Left ventricle myocardium inferior (tissue), 1 donor: ENCODE measurements around the gene OS9. TPM values are rescaled to one million over a fixed set of nuclear protein-coding genes. Genes with fewer than 3 reads are reported as not detected.

ENCODE experiments used
- DNase-seq: peaks from one replicate; pipeline ENCODE4 v3.0.0-alpha.2; 2020
- H3K27ac ChIP-seq: fragments of 200-600 bp; replicated peaks from 2 replicates; pipeline ENCODE4 v1.8.0; 2021
- H3K27me3 ChIP-seq: fragments of 200-600 bp; 2 replicates; pipeline ENCODE4 v1.8.0; 2021; ENCODE audit warnings: low read depth
- H3K36me3 ChIP-seq: fragments of 200-600 bp; 2 replicates; pipeline ENCODE4 v1.8.0; 2021
- H3K4me1 ChIP-seq: fragments of 200-600 bp; 2 replicates; pipeline ENCODE4 v1.8.0; 2021
- H3K4me3 ChIP-seq: fragments of 200-600 bp; 2 replicates; pipeline ENCODE4 v1.8.0; 2021; ENCODE audit warnings: mild to moderate bottlenecking, moderate library complexity
- H3K9me3 ChIP-seq: fragments of 200-600 bp; replicated peaks from 2 replicates; pipeline ENCODE4 v1.8.0; 2021
- CTCF ChIP-seq: fragments of 200-600 bp; IDR thresholded peaks from 2 replicates; pipeline ENCODE4 v1.8.0; 2021; ENCODE audit warnings: antibody characterized with exemption, mild to moderate bottlenecking, borderline replicate concordance
- intact Hi-C: fragments of 100-400 bp; cut with micrococcal nuclease; formaldehyde crosslinking; loops from one replicate; pipeline ENCODE4 v1.11.0; 2022
- total RNA-seq: library from RNA; stranded (reverse); fragmentation: NEBNext Ultra II Directional; extraction: Animal tissue kit (Norgen Biotek cat#: 25700); gene quantifications from one replicate; pipeline ENCODE4 v1.2.1, GENCODE V29; 2021
- donor health status: DM: no; HTN: yes; CAD: no; lungs with severe emphysema.

Gene OS9
- total RNA-seq, 1 donor from 2014 or later = 112 TPM

GRCh38 chr12:57752668-57753000 lies 58.7 kb downstream of the OS9 start:
- no peak for TF ChIP-seq CTCF

DNA sequence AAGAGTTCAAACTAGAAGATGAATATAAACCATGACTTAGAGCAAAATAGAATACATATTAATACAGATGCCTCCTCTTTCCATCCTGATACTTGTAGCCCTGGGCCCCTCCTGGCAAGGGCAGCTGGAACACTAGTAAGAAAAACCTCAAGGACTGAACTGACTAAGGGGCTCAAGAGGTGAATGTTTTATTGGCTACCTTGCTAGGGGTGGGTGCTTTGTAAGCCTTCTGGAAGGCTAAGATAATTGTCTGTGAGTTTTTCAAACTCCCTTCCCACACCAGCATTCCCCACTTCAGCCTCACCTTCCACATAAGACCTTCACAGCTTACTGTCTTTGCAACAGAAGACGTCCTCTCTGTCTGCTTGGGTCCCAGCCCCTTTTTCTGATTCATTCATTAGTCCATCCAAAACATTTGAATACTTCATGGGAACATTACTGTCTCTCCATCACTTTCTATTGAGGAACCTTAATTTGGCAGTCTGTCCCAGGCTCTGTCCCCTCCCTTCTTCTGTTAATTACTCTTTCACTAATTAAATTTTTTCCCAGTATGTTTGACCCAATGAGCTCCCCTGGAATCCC lies 59.9 kb downstream of the OS9 start:
- no peak for TF ChIP-seq CTCF
- H3K27me3 ChIP-seq = no peaks in the 10 kb centered on the region
- intact Hi-C loops = no loop called here
- H3K9me3 ChIP-seq = no peaks in the 10 kb centered on the region
- peak overlapping the region; percentile 22 for H3K27ac ChIP-seq
- peaks cover 53% of the 10 kb centered on the region for H3K4me1 ChIP-seq
- DNase-seq = no peak
- H3K4me3 ChIP-seq = no peak overlapping the region
- peaks cover 37% of the 10 kb centered on the region for H3K36me3 ChIP-seq

More at GRCh38 chr12:57752668-57753000, 58.7 kb downstream of the OS9 start:
- Histone ChIP-seq H3K4me1 (peaks cover 53% of the 10 kb centered on the region), H3K36me3 (peaks cover 37% of the 10 kb centered on the region), H3K9me3 (no peaks in the 10 kb centered on the region), H3K27ac (peak overlapping the region; percentile 92), H3K4me3 (peak overlapping the region; percentile 81), H3K27me3 (no peaks in the 10 kb centered on the region)
- intact Hi-C loops = no loop called here
- DNase-seq = no peak

GRCh38 chr12:57754411-57755193 lies 60.7 kb downstream of the OS9 start, which contains the start of gene MARCHF9:
Gene MARCHF9 (plus strand): TSS chr12:57755103. CDS start chr12:57755529, 426 bp downstream.
- Histone ChIP-seq H3K27ac (peak within 1 kb of the TSS; percentile 71), H3K4me1 (peaks cover 53% of the 10 kb centered on the region)
- no peak for TF ChIP-seq CTCF

GRCh38 chr12:57755194-57755453 lies 61.2 kb downstream of the OS9 start:
- H3K4me3 ChIP-seq = peak overlapping the region; percentile 82
- peak overlapping the region; percentile 71 for H3K27ac ChIP-seq
- H3K4me1 ChIP-seq = peaks cover 53% of the 10 kb centered on the region
- intact Hi-C loops = no loop called here
- no peak for TF ChIP-seq CTCF
- no peak for DNase-seq
- H3K36me3 ChIP-seq = peaks cover 29% of the 10 kb centered on the region
- no peaks in the 10 kb centered on the region for H3K9me3 ChIP-seq
- no peaks in the 10 kb centered on the region for H3K27me3 ChIP-seq

More at GRCh38 chr12:57754411-57755193, 60.7 kb downstream of the OS9 start, which contains the start of gene MARCHF9:
- peaks cover 34% of the 10 kb centered on the region for H3K36me3 ChIP-seq
- intact Hi-C loops = no loop called here
- peak; percentile 59 for DNase-seq
- H3K4me3 ChIP-seq = peak within 1 kb of the TSS; percentile 82
- H3K9me3 ChIP-seq = no peaks in the 10 kb centered on the region
- H3K27me3 ChIP-seq = no peaks in the 10 kb centered on the region

- Histone ChIP-seq H3K36me3 (peaks cover 23% of the 10 kb centered on the region), H3K27ac (peak overlapping the region; percentile 71), H3K9me3 (no peaks in the 10 kb centered on the region), H3K4me3 (peak overlapping the region; percentile 82), H3K4me1 (peaks cover 50% of the 10 kb centered on the region), H3K27me3 (no peaks in the 10 kb centered on the region)
- intact Hi-C loops = no loop called here
- no peak for TF ChIP-seq CTCF
- peak; percentile 28 for DNase-seq
Observed at GRCh38 chr12:57755454-57756372, 61.8 kb downstream of the OS9 start.
